NOMO-1 treated with dmso at 0.1 percent for 144 hours (cell line): ENCODE measurements around the gene KCNJ11.
"Not testable (repeated sequence)": the region's sequence is repeated elsewhere in the genome, so short reads cannot be mapped to it uniquely, and the experiment has no call there.

Experiments
- DNase-seq: peaks from one replicate; lab custom pipeline; 2025; ENCODE audit not compliant: unreplicated experiment; lab: John Stamatoyannopoulos, UW

Gene KCNJ11

GRCh38 chr11:17388609-17389210, at the start of gene KCNJ11:
KCNJ11 (minus strand) TSS chr11:17388659; CDS start chr11:17388091, 568 bp downstream.
- DNase-seq: no peak

- no peak for DNase-seq
These were observed 48.9 kb upstream of the KCNJ11 start for GRCh38 chr11:17437366-17437765.

- DNase-seq: no peak
These were observed 45.6 kb upstream of the KCNJ11 start for GRCh38 chr11:17434108-17434507.

- DNase-seq: no peak
These were observed 43.5 kb upstream of the KCNJ11 start for GRCh38 chr11:17432002-17432401.

- DNase-seq: no peak
These were observed 42.7 kb upstream of the KCNJ11 start for GRCh38 chr11:17431139-17431538.

- no peak for DNase-seq
These were observed 42.2 kb upstream of the KCNJ11 start for GRCh38 chr11:17430616-17431015.

GRCh38 chr11:17428925-17429324, 40.5 kb upstream of the KCNJ11 start:
- no peak for DNase-seq

GRCh38 chr11:17428261-17428660, 39.8 kb upstream of the KCNJ11 start:
- no peak for DNase-seq

- not testable (repeated sequence) for DNase-seq
These were observed 37.8 kb upstream of the KCNJ11 start for GRCh38 chr11:17426233-17426632.

GRCh38 chr11:17423533-17424310, 35.3 kb upstream of the KCNJ11 start:
- DNase-seq: no peak

GRCh38 chr11:17421781-17422180, 33.3 kb upstream of the KCNJ11 start:
- no peak for DNase-seq

- DNase-seq: no peak
These were observed 30.1 kb upstream of the KCNJ11 start for GRCh38 chr11:17418444-17419081.

- DNase-seq: no peak
These were observed 28.0 kb upstream of the KCNJ11 start for GRCh38 chr11:17416492-17416891.

GRCh38 chr11:17415523-17416104, 27.2 kb upstream of the KCNJ11 start:
- no peak for DNase-seq

- no peak for DNase-seq
These were observed 26.5 kb upstream of the KCNJ11 start for GRCh38 chr11:17414992-17415391.

- DNase-seq: no peak
These were observed 25.9 kb upstream of the KCNJ11 start for GRCh38 chr11:17414317-17414737.

GRCh38 chr11:17413414-17414316, 25.2 kb upstream of the KCNJ11 start:
- DNase-seq: no peak

GRCh38 chr11:17412488-17413180, 24.2 kb upstream of the KCNJ11 start:
- no peak for DNase-seq

GRCh38 chr11:17411418-17411817, 23.0 kb upstream of the KCNJ11 start:
- DNase-seq: no peak
